Measurements from ENCODE around the gene FBXW9. TPM values are rescaled to one million over a fixed set of nuclear protein-coding genes. Genes with fewer than 3 reads are reported as not detected.

The FBXW9 gene
- 14.4 TPM for polyA plus RNA-seq (2013, experiment 1 of 2)
- 13.0 TPM for polyA plus RNA-seq (2013, experiment 2 of 2)

- WGBS, 2 experiments (ENCODE audit: insufficient coverage in 2 of 2): 12% methylated on average over 51 to 56 of the region's 59 CpGs
- peaks cover 38% of the 10 kb centered on the region for H3K36me3 ChIP-seq (ENCODE audit: control insufficient read depth, insufficient read depth, low read length)
- no peaks in the 10 kb centered on the region for H3K9me3 ChIP-seq (ENCODE audit: control insufficient read depth, low read length)
- H3K27ac ChIP-seq (ENCODE audit: low read depth, low read length, severe bottlenecking): peak within 1 kb of the TSS; percentile 91
- peaks cover 4% of the 10 kb centered on the region for H3K4me1 ChIP-seq (ENCODE audit: control insufficient read depth, insufficient read depth, low read length, poor library complexity, severe bottlenecking)
- H3K4me3 ChIP-seq (ENCODE audit: extremely low read depth, insufficient read depth, low read length, poor library complexity, severe bottlenecking): peak within 1 kb of the TSS; percentile 66
Observed at GRCh38 chr19:12696366-12697335, at the start of gene FBXW9. Gene FBXW9, minus strand, starts transcription at chr19:12696631. Its CDS starts 50 bp downstream, at chr19:12696581.

DNA sequence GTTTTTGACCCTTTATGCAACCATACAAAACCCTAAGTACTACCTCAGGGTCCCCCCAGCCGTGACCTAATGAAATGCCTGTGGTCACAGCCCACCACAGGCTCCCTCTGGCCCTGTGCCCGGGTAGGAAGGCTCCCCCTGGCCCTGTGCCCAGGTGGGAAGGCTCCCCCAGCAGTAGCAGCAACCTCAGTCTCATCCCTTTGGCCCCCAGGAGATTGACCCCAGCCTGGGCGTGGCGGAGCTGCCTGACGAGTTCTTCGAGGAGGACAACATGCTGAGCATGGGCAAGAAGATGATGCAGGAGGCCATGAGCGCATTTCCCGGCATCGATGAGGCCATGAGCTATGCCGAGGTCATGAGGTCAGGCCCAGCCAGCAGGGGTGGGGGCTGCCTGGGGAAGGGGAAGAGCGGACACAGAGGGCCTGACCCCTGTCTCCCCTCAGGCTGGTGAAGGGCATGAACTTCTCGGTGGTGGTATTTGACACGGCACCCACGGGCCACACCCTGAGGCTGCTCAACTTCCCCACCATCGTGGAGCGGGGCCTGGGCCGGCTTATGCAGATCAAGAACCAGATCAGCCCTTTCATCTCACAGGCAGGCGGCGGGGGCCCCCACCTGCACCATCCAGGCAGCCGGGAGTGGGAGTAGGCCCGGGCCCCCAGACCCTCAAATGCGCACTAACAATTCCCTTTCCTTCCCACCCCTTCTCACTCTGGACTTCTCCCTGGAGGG is 48.9 kb upstream of the FBXW9 start:
- 95 to 97% methylated on average over 14 to 16 of the region's 22 CpGs for WGBS, 2 experiments (ENCODE audit: insufficient coverage in 2 of 2)
- no peak overlapping the region for H3K27ac ChIP-seq (ENCODE audit: low read depth, low read length, severe bottlenecking)
- peaks cover 4% of the 10 kb centered on the region for H3K9me3 ChIP-seq (ENCODE audit: control insufficient read depth, low read length)
- peaks cover 72% of the 10 kb centered on the region for H3K36me3 ChIP-seq (ENCODE audit: control insufficient read depth, insufficient read depth, low read length)
- H3K4me3 ChIP-seq (ENCODE audit: extremely low read depth, insufficient read depth, low read length, poor library complexity, severe bottlenecking): no peak overlapping the region
- no peaks in the 10 kb centered on the region for H3K4me1 ChIP-seq (ENCODE audit: control insufficient read depth, insufficient read depth, low read length, poor library complexity, severe bottlenecking)

GRCh38 chr19:12737835-12738351 is 41.5 kb upstream of the FBXW9 start:
- peak overlapping the region; percentile 99 for H3K27ac ChIP-seq (ENCODE audit: low read depth, low read length, severe bottlenecking)
- H3K36me3 ChIP-seq (ENCODE audit: control insufficient read depth, insufficient read depth, low read length): peaks cover 38% of the 10 kb centered on the region
- H3K4me1 ChIP-seq (ENCODE audit: control insufficient read depth, insufficient read depth, low read length, poor library complexity, severe bottlenecking): peaks cover 12% of the 10 kb centered on the region
- no peaks in the 10 kb centered on the region for H3K9me3 ChIP-seq (ENCODE audit: control insufficient read depth, low read length)
- 20 to 21% methylated on average over 13 of the region's 13 CpGs for WGBS, 2 experiments (ENCODE audit: insufficient coverage in 2 of 2)
- peak overlapping the region; percentile 86 for H3K4me3 ChIP-seq (ENCODE audit: extremely low read depth, insufficient read depth, low read length, poor library complexity, severe bottlenecking)

GRCh38 chr19:12736995-12737834 is 40.8 kb upstream of the FBXW9 start, which contains the start of gene GET3:
Gene GET3, plus strand, starts transcription at chr19:12737497. Its CDS starts 9 bp downstream, at chr19:12737506.
- Histone ChIP-seq H3K36me3 (ENCODE audit: control insufficient read depth, insufficient read depth, low read length) (peaks cover 38% of the 10 kb centered on the region), H3K27ac (ENCODE audit: low read depth, low read length, severe bottlenecking) (peak within 1 kb of the TSS; percentile 99), H3K4me1 (ENCODE audit: control insufficient read depth, insufficient read depth, low read length, poor library complexity, severe bottlenecking) (peaks cover 15% of the 10 kb centered on the region), H3K9me3 (ENCODE audit: control insufficient read depth, low read length) (no peaks in the 10 kb centered on the region), H3K4me3 (ENCODE audit: extremely low read depth, insufficient read depth, low read length, poor library complexity, severe bottlenecking) (peak within 1 kb of the TSS; percentile 86)
- WGBS, 2 experiments (ENCODE audit: insufficient coverage in 2 of 2): 1% methylated on average over 23 to 28 of the region's 29 CpGs

GRCh38 chr19:12733369-12734214 is 37.2 kb upstream of the FBXW9 start:
- H3K27ac ChIP-seq (ENCODE audit: low read depth, low read length, severe bottlenecking): peak overlapping the region; percentile 86
- WGBS, 2 experiments (ENCODE audit: insufficient coverage in 2 of 2): 0 to 2% methylated on average over 9 of the region's 15 CpGs
- H3K36me3 ChIP-seq (ENCODE audit: control insufficient read depth, insufficient read depth, low read length): peaks cover 45% of the 10 kb centered on the region

DNA sequence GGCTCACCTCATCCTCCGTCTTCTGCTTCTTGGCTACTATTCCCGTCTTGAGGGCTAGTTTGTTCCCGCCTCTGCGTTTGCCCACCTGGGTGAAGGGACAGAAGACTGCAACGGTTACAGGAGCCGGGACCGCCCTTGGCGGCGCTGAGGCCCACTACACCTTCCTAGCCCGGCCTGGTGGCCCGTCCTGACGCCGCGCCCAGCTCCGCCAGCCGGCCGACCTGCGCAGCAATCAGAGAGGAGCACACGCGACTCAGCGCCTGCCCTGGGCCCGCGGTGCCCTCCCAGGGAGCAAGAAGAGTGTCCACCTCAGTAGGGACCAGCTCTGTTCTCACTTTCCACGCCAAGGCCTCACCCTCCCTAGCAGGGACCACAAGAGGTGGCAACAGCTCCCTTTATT is 34.9 kb upstream of the FBXW9 start:
- WGBS, 2 experiments (ENCODE audit: insufficient coverage in 2 of 2): 97% methylated on average over 10 to 23 of the region's 24 CpGs
- Histone ChIP-seq H3K9me3 (ENCODE audit: control insufficient read depth, low read length) (no peaks in the 10 kb centered on the region), H3K27ac (ENCODE audit: low read depth, low read length, severe bottlenecking) (no peak overlapping the region), H3K36me3 (ENCODE audit: control insufficient read depth, insufficient read depth, low read length) (peaks cover 53% of the 10 kb centered on the region), H3K4me1 (ENCODE audit: control insufficient read depth, insufficient read depth, low read length, poor library complexity, severe bottlenecking) (peaks cover 8% of the 10 kb centered on the region), H3K4me3 (ENCODE audit: extremely low read depth, insufficient read depth, low read length, poor library complexity, severe bottlenecking) (no peak overlapping the region)

More at GRCh38 chr19:12733369-12734214, 37.2 kb upstream of the FBXW9 start:
- Histone ChIP-seq H3K4me1 (ENCODE audit: control insufficient read depth, insufficient read depth, low read length, poor library complexity, severe bottlenecking) (peaks cover 15% of the 10 kb centered on the region), H3K4me3 (ENCODE audit: extremely low read depth, insufficient read depth, low read length, poor library complexity, severe bottlenecking) (peak overlapping the region; percentile 100), H3K9me3 (ENCODE audit: control insufficient read depth, low read length) (no peaks in the 10 kb centered on the region)

DNA sequence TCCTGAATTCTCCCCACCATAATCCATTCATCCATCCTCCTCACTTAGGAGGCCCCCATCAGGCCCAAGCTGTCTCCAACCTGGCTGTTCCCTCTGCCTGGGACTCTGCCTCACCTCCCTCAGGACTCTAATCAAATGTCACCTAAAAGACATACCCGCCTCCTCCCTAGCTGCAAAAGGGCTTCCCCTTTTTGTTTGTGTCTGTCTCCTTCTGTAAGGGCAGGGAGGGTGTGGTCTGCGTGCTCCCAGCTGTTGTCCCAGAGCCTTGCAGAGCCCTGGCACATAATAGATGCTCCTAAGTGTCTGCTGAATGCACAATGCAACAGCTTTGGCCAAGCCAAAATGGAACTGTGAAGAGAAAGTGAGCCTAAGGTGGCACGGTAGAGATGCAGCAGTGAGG is 33.6 kb upstream of the FBXW9 start:
- WGBS, 2 experiments (ENCODE audit: insufficient coverage in 2 of 2): 100% methylated on average over 1 to 2 of the region's 3 CpGs
- peaks cover 8% of the 10 kb centered on the region for H3K4me1 ChIP-seq (ENCODE audit: control insufficient read depth, insufficient read depth, low read length, poor library complexity, severe bottlenecking)
- H3K27ac ChIP-seq (ENCODE audit: low read depth, low read length, severe bottlenecking): no peak overlapping the region
- no peak overlapping the region for H3K4me3 ChIP-seq (ENCODE audit: extremely low read depth, insufficient read depth, low read length, poor library complexity, severe bottlenecking)
- H3K36me3 ChIP-seq (ENCODE audit: control insufficient read depth, insufficient read depth, low read length): peaks cover 53% of the 10 kb centered on the region
- H3K9me3 ChIP-seq (ENCODE audit: control insufficient read depth, low read length): no peaks in the 10 kb centered on the region

GRCh38 chr19:12727745-12728433 is 31.5 kb upstream of the FBXW9 start:
- Histone ChIP-seq H3K27ac (ENCODE audit: low read depth, low read length, severe bottlenecking) (no peak overlapping the region), H3K4me3 (ENCODE audit: extremely low read depth, insufficient read depth, low read length, poor library complexity, severe bottlenecking) (no peak overlapping the region), H3K36me3 (ENCODE audit: control insufficient read depth, insufficient read depth, low read length) (peaks cover 50% of the 10 kb centered on the region), H3K9me3 (ENCODE audit: control insufficient read depth, low read length) (no peaks in the 10 kb centered on the region), H3K4me1 (ENCODE audit: control insufficient read depth, insufficient read depth, low read length, poor library complexity, severe bottlenecking) (peaks cover 4% of the 10 kb centered on the region)
- 90 to 94% methylated on average over 7 to 9 of the region's 9 CpGs for WGBS, 2 experiments (ENCODE audit: insufficient coverage in 2 of 2)

GRCh38 chr19:12726988-12727316 is 30.5 kb upstream of the FBXW9 start:
- WGBS, 2 experiments (ENCODE audit: insufficient coverage in 2 of 2): 100% methylated on average over 1 of the region's 2 CpGs
- Histone ChIP-seq H3K36me3 (ENCODE audit: control insufficient read depth, insufficient read depth, low read length) (peaks cover 44% of the 10 kb centered on the region), H3K27ac (ENCODE audit: low read depth, low read length, severe bottlenecking) (no peak overlapping the region), H3K9me3 (ENCODE audit: control insufficient read depth, low read length) (no peaks in the 10 kb centered on the region), H3K4me1 (ENCODE audit: control insufficient read depth, insufficient read depth, low read length, poor library complexity, severe bottlenecking) (no peaks in the 10 kb centered on the region), H3K4me3 (ENCODE audit: extremely low read depth, insufficient read depth, low read length, poor library complexity, severe bottlenecking) (no peak overlapping the region)
